SU-DHL-6 (cell line): ENCODE measurements around the gene PRR3.

Experiments used
- H2AFZ ChIP-seq: fragments of 200-600 bp; sonication (generic); 2 replicates; pipeline ENCODE4 v1.6.1; 2014; ENCODE audit warnings: low read depth, mild to moderate bottlenecking, moderate library complexity, mixed read lengths, antibody characterized with exemption, low read length; ENCODE audit not compliant: severe bottlenecking
- H3F3A ChIP-seq: fragments of 200-600 bp; shearing (Covaris generic); 2 replicates; pipeline ENCODE4 v1.6.0; 2016; ENCODE audit warnings: antibody characterized with exemption, mild to moderate bottlenecking; ENCODE audit not compliant: insufficient read depth
- H3K27ac ChIP-seq: fragments of 200-600 bp; sonication (generic); 2 replicates; pipeline ENCODE4 v1.5.1; 2016; ENCODE audit warnings: low read depth, mild to moderate bottlenecking, low read length, moderate library complexity, mixed read lengths
- H3K27me3 ChIP-seq: fragments of 200-600 bp; sonication (generic), shearing (Covaris generic); 2 replicates; pipeline ENCODE4 v1.6.0; 2014; ENCODE audit warnings: mild to moderate bottlenecking, low read length
- H3K36me3 ChIP-seq: fragments of 200-600 bp; sonication (generic); 2 replicates; pipeline ENCODE4 v1.6.1; 2014; ENCODE audit warnings: mild to moderate bottlenecking, low read length, mixed read lengths
- H3K4me2 ChIP-seq: fragments of 300-600, 200-600 bp; shearing (Covaris generic), sonication (generic); 2 replicates; pipeline ENCODE4 v1.6.0; 2014; ENCODE audit warnings: low read length, low read depth, mild to moderate bottlenecking; ENCODE audit not compliant: poor library complexity, severe bottlenecking
- H3K4me3 ChIP-seq: fragments of 200-600 bp; sonication (generic); 2 replicates; pipeline ENCODE4 v1.5.1; 2014; ENCODE audit warnings: antibody characterized with exemption, low read length, mild to moderate bottlenecking, mixed read lengths; ENCODE audit not compliant: insufficient read depth, poor library complexity, severe bottlenecking
- H3K79me2 ChIP-seq: fragments of 200-600 bp; sonication (generic); 2 replicates; pipeline ENCODE4 v1.6.1; 2014; ENCODE audit warnings: mild to moderate bottlenecking, low read length, moderate library complexity; ENCODE audit not compliant: insufficient read depth
- H3K9ac ChIP-seq: fragments of 200-600 bp; sonication (generic); 2 replicates; pipeline ENCODE4 v1.7.0; 2014; ENCODE audit warnings: mild to moderate bottlenecking, low read length
- H3K9me2 ChIP-seq: fragments of 200-600 bp; sonication (generic); replicated peaks from 2 replicates; pipeline ENCODE4 v1.6.1; 2014; ENCODE audit warnings: low read length; ENCODE audit not compliant: insufficient read depth
- H3K9me3 ChIP-seq: fragments of 200-600 bp; sonication (generic); 2 replicates; pipeline ENCODE4 v1.6.1; 2014; ENCODE audit warnings: low read length, mixed read lengths; ENCODE audit not compliant: insufficient read depth
- H4K20me1 ChIP-seq: fragments of 200-600 bp; sonication (generic); 2 replicates; pipeline ENCODE4 v1.6.1; 2014; ENCODE audit warnings: low read depth, mild to moderate bottlenecking, antibody characterized with exemption, low read length, moderate library complexity, mixed read lengths
- EZH2phosphoT487 ChIP-seq: fragments of 200-600 bp; sonication (generic), shearing (Covaris generic); conservative IDR thresholded peaks from 2 replicates; pipeline ENCODE4 v1.6.1; 2018; ENCODE audit warnings: mild to moderate bottlenecking, antibody characterized with exemption, low read length, moderate library complexity, mixed read lengths
- TF ChIP-seq, protein P1 (sequence below): fragments of 200-600 bp; sonication (generic); IDR thresholded peaks from one replicate; pipeline ENCODE4 v1.5.1; 2017; ENCODE audit warnings: antibody characterized with exemption, mild to moderate bottlenecking, low read length, moderate library complexity; ENCODE audit not compliant: insufficient read depth, poor library complexity, severe bottlenecking

PRR3 gene

GRCh38 chr6:30565772-30566171, 8.7 kb downstream of the PRR3 start:
- no peak for TF ChIP-seq EZH2phosphoT487
- TF ChIP-seq, protein P1, sequence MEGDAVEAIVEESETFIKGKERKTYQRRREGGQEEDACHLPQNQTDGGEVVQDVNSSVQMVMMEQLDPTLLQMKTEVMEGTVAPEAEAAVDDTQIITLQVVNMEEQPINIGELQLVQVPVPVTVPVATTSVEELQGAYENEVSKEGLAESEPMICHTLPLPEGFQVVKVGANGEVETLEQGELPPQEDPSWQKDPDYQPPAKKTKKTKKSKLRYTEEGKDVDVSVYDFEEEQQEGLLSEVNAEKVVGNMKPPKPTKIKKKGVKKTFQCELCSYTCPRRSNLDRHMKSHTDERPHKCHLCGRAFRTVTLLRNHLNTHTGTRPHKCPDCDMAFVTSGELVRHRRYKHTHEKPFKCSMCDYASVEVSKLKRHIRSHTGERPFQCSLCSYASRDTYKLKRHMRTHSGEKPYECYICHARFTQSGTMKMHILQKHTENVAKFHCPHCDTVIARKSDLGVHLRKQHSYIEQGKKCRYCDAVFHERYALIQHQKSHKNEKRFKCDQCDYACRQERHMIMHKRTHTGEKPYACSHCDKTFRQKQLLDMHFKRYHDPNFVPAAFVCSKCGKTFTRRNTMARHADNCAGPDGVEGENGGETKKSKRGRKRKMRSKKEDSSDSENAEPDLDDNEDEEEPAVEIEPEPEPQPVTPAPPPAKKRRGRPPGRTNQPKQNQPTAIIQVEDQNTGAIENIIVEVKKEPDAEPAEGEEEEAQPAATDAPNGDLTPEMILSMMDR, result no peak

DNA sequence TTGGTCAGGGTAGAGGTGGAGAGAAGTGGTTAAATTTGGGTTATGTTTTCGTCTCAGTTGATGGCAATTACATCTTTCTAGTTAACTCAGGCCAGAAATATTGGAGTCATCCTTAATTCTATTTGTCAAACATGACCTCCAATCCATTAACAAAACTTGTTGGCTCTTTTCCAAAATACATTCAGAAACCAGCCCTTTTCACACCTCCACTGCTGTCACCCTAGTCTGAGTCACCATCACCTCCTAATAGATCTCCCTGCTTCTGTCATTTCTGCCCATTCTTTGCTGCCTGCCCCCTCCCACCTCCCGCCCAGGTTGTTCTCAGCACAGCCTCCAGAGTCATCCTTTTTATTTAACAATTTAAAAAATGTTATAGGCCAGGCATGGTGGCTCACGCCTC, 11.2 kb downstream of the PRR3 start:
- H3K9ac ChIP-seq, result no peak overlapping the region
- peaks cover 25% of the 10 kb centered on the region for H3F3A ChIP-seq
- TF ChIP-seq, protein P1, result no peak
- TF ChIP-seq EZH2phosphoT487, result no peak
- no peaks in the 10 kb centered on the region for H3K27me3 ChIP-seq
- no peak overlapping the region for H3K27ac ChIP-seq
- H3K4me2 ChIP-seq, result no peak overlapping the region
- H2AFZ ChIP-seq, result no peak overlapping the region
- H3K4me3 ChIP-seq, result no peak overlapping the region
- H3K9me2 ChIP-seq, result no peaks in the 10 kb centered on the region
- H3K36me3 ChIP-seq, result no peaks in the 10 kb centered on the region
- H4K20me1 ChIP-seq, result peaks cover 13% of the 10 kb centered on the region; the same call in 1 of the 2 replicates
- H3K9me3 ChIP-seq, result no peaks in the 10 kb centered on the region
- H3K79me2 ChIP-seq, result peaks cover 19% of the 10 kb centered on the region

More at GRCh38 chr6:30565772-30566171, 8.7 kb downstream of the PRR3 start:
- Histone ChIP-seq H3K9ac (no peak overlapping the region), H3K4me3 (no peak overlapping the region), H3K4me2 (no peak overlapping the region), H3K79me2 (0 out of 2 replicates have a peak, but pooled peaks cover 6% of the 10 kb centered on the region), H3F3A (peaks cover 28% of the 10 kb centered on the region), H3K9me3 (no peaks in the 10 kb centered on the region), H3K27ac (no peak overlapping the region; the same call in 1 of the 2 replicates), H3K9me2 (no peaks in the 10 kb centered on the region), H3K27me3 (no peaks in the 10 kb centered on the region), H3K36me3 (0 out of 2 replicates have a peak, but pooled peaks cover 3% of the 10 kb centered on the region), H2AFZ (no peak overlapping the region), H4K20me1 (no peaks in the 10 kb centered on the region)

GRCh38 chr6:30570263-30570662, 13.2 kb downstream of the PRR3 start:
- Histone ChIP-seq H4K20me1 (peaks cover 25% of the 10 kb centered on the region; the same call in 1 of the 2 replicates), H3K9me2 (no peaks in the 10 kb centered on the region), H2AFZ (peak overlapping the region; percentile 95), H3K4me3 (peak overlapping the region; percentile 87), H3K79me2 (peaks cover 39% of the 10 kb centered on the region), H3K9ac (peak overlapping the region; percentile 74), H3K36me3 (no peaks in the 10 kb centered on the region), H3K4me2 (peak overlapping the region; percentile 76), H3K27ac (no peak overlapping the region), H3K27me3 (no peaks in the 10 kb centered on the region), H3F3A (peaks cover 14% of the 10 kb centered on the region; the same call in 1 of the 2 replicates), H3K9me3 (no peaks in the 10 kb centered on the region)
- TF ChIP-seq, protein P1, result no peak
- no peak for TF ChIP-seq EZH2phosphoT487
